ENCODE measurements around the gene CENPT.

The CENPT gene

GRCh38 chr16:67879462-67879861 lies 32.0 kb upstream of the CENPT start:
- TF ChIP-seq CTCF (IDR thresholded peaks at IDR 0.05; ENCODE audit: insufficient read depth, low read length, poor library complexity, severe bottlenecking): no peak
- Histone ChIP-seq H3K36me3 (ENCODE audit: control insufficient read depth, insufficient read depth, low read length) (peaks cover 71% of the 10 kb centered on the region), H3K4me3 (replicated peaks; ENCODE audit: low read depth, low read length) (no peak overlapping the region), H3K27me3 (replicated peaks; ENCODE audit: control insufficient read depth, insufficient read depth, low read length) (no peaks in the 10 kb centered on the region)
- no peak for DNase-seq (ENCODE audit: extremely low read depth, insufficient read length)

GRCh38 chr16:67878846-67879245 lies 31.4 kb upstream of the CENPT start:
- H3K4me3 ChIP-seq (replicated peaks; ENCODE audit: low read depth, low read length): no peak overlapping the region
- no peak for TF ChIP-seq CTCF (IDR thresholded peaks at IDR 0.05; ENCODE audit: insufficient read depth, low read length, poor library complexity, severe bottlenecking)
- H3K27me3 ChIP-seq (replicated peaks; ENCODE audit: control insufficient read depth, insufficient read depth, low read length): no peaks in the 10 kb centered on the region
- peaks cover 70% of the 10 kb centered on the region for H3K36me3 ChIP-seq (ENCODE audit: control insufficient read depth, insufficient read depth, low read length)
- no peak for DNase-seq (ENCODE audit: extremely low read depth, insufficient read length)

- no peaks in the 10 kb centered on the region for H3K27me3 ChIP-seq (replicated peaks; ENCODE audit: control insufficient read depth, insufficient read depth, low read length)
- no peak overlapping the region for H3K4me3 ChIP-seq (replicated peaks; ENCODE audit: low read depth, low read length)
- no peak for DNase-seq (ENCODE audit: extremely low read depth, insufficient read length)
- TF ChIP-seq CTCF (IDR thresholded peaks at IDR 0.05; ENCODE audit: insufficient read depth, low read length, poor library complexity, severe bottlenecking): no peak
- peaks cover 66% of the 10 kb centered on the region for H3K36me3 ChIP-seq (ENCODE audit: control insufficient read depth, insufficient read depth, low read length)
Observed at GRCh38 chr16:67878232-67878631, 30.7 kb upstream of the CENPT start.

- H3K36me3 ChIP-seq (ENCODE audit: control insufficient read depth, insufficient read depth, low read length): peaks cover 61% of the 10 kb centered on the region
- no peak for TF ChIP-seq CTCF (IDR thresholded peaks at IDR 0.05; ENCODE audit: insufficient read depth, low read length, poor library complexity, severe bottlenecking)
- no peaks in the 10 kb centered on the region for H3K27me3 ChIP-seq (replicated peaks; ENCODE audit: control insufficient read depth, insufficient read depth, low read length)
- H3K4me3 ChIP-seq (replicated peaks; ENCODE audit: low read depth, low read length): no peak overlapping the region
- DNase-seq (ENCODE audit: extremely low read depth, insufficient read length): no peak
Observed at GRCh38 chr16:67877064-67877463, 29.6 kb upstream of the CENPT start.

- TF ChIP-seq CTCF (IDR thresholded peaks at IDR 0.05; ENCODE audit: insufficient read depth, low read length, poor library complexity, severe bottlenecking): no peak
- H3K36me3 ChIP-seq (ENCODE audit: control insufficient read depth, insufficient read depth, low read length): peaks cover 38% of the 10 kb centered on the region
- peak overlapping the region; percentile 92 for H3K4me3 ChIP-seq (replicated peaks; ENCODE audit: low read depth, low read length)
- no peaks in the 10 kb centered on the region for H3K27me3 ChIP-seq (replicated peaks; ENCODE audit: control insufficient read depth, insufficient read depth, low read length)
- no peak for DNase-seq (ENCODE audit: extremely low read depth, insufficient read length)
Observed at GRCh38 chr16:67874372-67874771, 26.9 kb upstream of the CENPT start.

All from GM06990 (cell line).